ENCODE data around the gene TMEM69. TPM values are rescaled to one million over a fixed set of nuclear protein-coding genes. Genes with fewer than 3 reads are reported as not detected.

TMEM69 gene
- total and polyA plus RNA-seq, 2 of the 13 experiments (the other 11 are each of a cell fraction or from before 2014, with no cell fraction given): 25.4 to 135 TPM

DNA sequence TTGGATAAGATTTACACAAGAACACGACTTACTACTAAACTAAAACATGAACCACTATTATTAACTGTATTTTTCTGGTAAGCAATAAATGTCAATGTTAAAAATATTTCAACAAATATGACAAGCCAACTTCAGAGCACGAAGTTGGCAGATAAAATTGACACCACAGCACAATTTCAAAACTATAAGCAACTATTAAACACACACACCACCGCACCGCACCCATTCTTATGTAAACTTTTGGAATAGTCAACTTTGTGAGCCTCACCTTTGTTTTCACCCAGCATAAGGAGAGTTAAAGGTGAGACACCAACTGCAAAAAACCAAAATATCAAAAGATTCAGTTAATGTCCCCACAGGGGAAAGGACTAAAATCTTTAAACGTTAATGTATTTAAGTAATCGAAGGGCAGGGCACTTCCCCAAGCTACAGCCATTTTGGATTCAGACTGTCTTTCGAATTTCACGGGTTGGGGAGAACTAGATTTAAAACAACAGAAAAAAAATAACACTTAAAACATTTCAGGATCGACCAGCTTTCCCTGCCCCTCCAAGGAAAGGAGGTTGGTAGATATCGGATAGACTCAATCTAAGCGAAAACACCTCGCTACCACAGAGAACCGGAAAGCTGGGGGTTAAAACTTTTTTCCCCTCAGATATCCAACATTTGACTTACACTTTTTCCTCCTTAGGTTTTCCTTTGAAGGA lies 2.5 kb upstream of the TMEM69 start (continued):
- TF ChIP-seq ZNF343 (CRISPR knock-in tag; IDR thresholded peaks at IDR 0.05) (no peak), TCF7L2 (IDR thresholded peaks at IDR 0.05; ENCODE audit: low read depth, low read length) (no peak), ZNF7 (CRISPR knock-in tag; IDR thresholded peaks at IDR 0.05) (peak; percentile 93), STAG1 (CRISPR knock-in tag; IDR thresholded peaks at IDR 0.05) (no peak), MAFF (IDR thresholded peaks at IDR 0.05; ENCODE audit: low read depth, low read length) (0 out of 2 replicates have a peak, but pooled peaks have one; percentile 6), ZNF768 (CRISPR knock-in tag; IDR thresholded peaks at IDR 0.05) (no peak), TMF1 (CRISPR knock-in tag; IDR thresholded peaks at IDR 0.05; ENCODE audit: low read depth) (no peak), CEBPB (IDR thresholded peaks at IDR 0.05; ENCODE audit: borderline replicate concordance, low read depth, low read length) (no peak), LCORL (IDR thresholded peaks at IDR 0.05) (no peak), LCORL (CRISPR knock-in tag; IDR thresholded peaks at IDR 0.05) (no peak), KLF6 (CRISPR knock-in tag; IDR thresholded peaks at IDR 0.05) (no peak), SIN3A (IDR thresholded peaks at IDR 0.05; ENCODE audit: borderline replicate concordance, low read depth, low read length) (peak; percentile 67; the same call in 1 of the 2 replicates), ZNF652 (CRISPR knock-in tag; IDR thresholded peaks at IDR 0.05; ENCODE audit: borderline replicate concordance, low read depth) (peak; percentile 88), HNRNPL (IDR thresholded peaks at IDR 0.05; ENCODE audit: low read depth, low read length) (no peak), MAFK (conservative IDR thresholded peaks at IDR 0.05 in 1 of 2, IDR thresholded peaks at IDR 0.05 in 1 of 2; ENCODE audit: low read length in 2 of 2) (no peak), HOXA5 (CRISPR knock-in tag; IDR thresholded peaks at IDR 0.05) (no peak), ZNF543 (CRISPR knock-in tag; IDR thresholded peaks at IDR 0.05) (no peak), ZBTB3 (CRISPR knock-in tag; IDR thresholded peaks at IDR 0.05; ENCODE audit: borderline replicate concordance, low read depth) (no peak), FOXM1 (CRISPR knock-in tag; IDR thresholded peaks at IDR 0.05) (no peak), MBD4 (IDR thresholded peaks at IDR 0.05; ENCODE audit: borderline replicate concordance, low read length) (no peak), ZNF333 (CRISPR knock-in tag; IDR thresholded peaks at IDR 0.05; ENCODE audit: borderline replicate concordance) (no peak)
- TF ChIP-seq, protein P1, sequence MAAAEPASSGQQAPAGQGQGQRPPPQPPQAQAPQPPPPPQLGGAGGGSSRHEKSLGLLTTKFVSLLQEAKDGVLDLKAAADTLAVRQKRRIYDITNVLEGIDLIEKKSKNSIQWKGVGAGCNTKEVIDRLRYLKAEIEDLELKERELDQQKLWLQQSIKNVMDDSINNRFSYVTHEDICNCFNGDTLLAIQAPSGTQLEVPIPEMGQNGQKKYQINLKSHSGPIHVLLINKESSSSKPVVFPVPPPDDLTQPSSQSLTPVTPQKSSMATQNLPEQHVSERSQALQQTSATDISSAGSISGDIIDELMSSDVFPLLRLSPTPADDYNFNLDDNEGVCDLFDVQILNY (CRISPR knock-in tag; conservative IDR thresholded peaks at IDR 0.05): no peak
- TF ChIP-seq, protein P2, sequence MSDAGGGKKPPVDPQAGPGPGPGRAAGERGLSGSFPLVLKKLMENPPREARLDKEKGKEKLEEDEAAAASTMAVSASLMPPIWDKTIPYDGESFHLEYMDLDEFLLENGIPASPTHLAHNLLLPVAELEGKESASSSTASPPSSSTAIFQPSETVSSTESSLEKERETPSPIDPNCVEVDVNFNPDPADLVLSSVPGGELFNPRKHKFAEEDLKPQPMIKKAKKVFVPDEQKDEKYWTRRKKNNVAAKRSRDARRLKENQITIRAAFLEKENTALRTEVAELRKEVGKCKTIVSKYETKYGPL (CRISPR knock-in tag; IDR thresholded peaks at IDR 0.05): no peak
- TF ChIP-seq, protein P3, sequence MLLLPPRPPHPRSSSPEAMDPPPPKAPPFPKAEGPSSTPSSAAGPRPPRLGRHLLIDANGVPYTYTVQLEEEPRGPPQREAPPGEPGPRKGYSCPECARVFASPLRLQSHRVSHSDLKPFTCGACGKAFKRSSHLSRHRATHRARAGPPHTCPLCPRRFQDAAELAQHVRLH (CRISPR knock-in tag; IDR thresholded peaks at IDR 0.05; ENCODE audit: borderline replicate concordance, low read depth): no peak
- TF ChIP-seq, protein P4, sequence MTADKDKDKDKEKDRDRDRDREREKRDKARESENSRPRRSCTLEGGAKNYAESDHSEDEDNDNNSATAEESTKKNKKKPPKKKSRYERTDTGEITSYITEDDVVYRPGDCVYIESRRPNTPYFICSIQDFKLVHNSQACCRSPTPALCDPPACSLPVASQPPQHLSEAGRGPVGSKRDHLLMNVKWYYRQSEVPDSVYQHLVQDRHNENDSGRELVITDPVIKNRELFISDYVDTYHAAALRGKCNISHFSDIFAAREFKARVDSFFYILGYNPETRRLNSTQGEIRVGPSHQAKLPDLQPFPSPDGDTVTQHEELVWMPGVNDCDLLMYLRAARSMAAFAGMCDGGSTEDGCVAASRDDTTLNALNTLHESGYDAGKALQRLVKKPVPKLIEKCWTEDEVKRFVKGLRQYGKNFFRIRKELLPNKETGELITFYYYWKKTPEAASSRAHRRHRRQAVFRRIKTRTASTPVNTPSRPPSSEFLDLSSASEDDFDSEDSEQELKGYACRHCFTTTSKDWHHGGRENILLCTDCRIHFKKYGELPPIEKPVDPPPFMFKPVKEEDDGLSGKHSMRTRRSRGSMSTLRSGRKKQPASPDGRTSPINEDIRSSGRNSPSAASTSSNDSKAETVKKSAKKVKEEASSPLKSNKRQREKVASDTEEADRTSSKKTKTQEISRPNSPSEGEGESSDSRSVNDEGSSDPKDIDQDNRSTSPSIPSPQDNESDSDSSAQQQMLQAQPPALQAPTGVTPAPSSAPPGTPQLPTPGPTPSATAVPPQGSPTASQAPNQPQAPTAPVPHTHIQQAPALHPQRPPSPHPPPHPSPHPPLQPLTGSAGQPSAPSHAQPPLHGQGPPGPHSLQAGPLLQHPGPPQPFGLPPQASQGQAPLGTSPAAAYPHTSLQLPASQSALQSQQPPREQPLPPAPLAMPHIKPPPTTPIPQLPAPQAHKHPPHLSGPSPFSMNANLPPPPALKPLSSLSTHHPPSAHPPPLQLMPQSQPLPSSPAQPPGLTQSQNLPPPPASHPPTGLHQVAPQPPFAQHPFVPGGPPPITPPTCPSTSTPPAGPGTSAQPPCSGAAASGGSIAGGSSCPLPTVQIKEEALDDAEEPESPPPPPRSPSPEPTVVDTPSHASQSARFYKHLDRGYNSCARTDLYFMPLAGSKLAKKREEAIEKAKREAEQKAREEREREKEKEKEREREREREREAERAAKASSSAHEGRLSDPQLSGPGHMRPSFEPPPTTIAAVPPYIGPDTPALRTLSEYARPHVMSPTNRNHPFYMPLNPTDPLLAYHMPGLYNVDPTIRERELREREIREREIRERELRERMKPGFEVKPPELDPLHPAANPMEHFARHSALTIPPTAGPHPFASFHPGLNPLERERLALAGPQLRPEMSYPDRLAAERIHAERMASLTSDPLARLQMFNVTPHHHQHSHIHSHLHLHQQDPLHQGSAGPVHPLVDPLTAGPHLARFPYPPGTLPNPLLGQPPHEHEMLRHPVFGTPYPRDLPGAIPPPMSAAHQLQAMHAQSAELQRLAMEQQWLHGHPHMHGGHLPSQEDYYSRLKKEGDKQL (CRISPR knock-in tag; IDR thresholded peaks at IDR 0.05; ENCODE audit: low read depth): no peak

Measured in HepG2 (cell line).